ENCODE data around the gene DSCAM.
"Not testable (repeated sequence)": the region's sequence is repeated elsewhere in the genome, so short reads cannot be mapped to it uniquely, and the experiment has no call there.

DSCAM gene

GRCh38 chr21:40208948-40209345 is 638.0 kb downstream of the DSCAM start:
- ATAC-seq, result no peak

GRCh38 chr21:40208206-40208947 is 638.6 kb downstream of the DSCAM start:
- no peak for ATAC-seq

- no peak for ATAC-seq
These were observed 646.0 kb downstream of the DSCAM start for GRCh38 chr21:40200946-40201345.

DNA sequence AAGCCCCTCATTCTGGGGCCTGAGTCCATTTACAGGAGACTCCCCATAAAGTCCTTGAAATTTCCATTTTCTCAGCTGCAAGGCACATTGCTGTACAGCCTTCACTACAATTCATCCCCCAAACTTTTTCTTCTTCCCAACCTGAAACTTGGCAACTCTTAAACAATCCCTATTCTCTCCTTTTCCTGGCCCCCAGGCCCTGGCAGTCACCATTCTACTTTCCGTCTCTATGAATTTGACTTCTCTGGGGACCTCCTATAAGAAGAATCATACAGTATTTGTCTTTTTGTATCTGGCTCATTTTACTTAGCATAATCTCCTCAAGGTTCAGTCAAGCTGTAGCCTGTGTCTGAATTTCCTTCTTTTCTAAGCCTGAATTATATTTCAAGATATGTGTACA is 646.8 kb downstream of the DSCAM start:
- ATAC-seq, result no peak

DNA sequence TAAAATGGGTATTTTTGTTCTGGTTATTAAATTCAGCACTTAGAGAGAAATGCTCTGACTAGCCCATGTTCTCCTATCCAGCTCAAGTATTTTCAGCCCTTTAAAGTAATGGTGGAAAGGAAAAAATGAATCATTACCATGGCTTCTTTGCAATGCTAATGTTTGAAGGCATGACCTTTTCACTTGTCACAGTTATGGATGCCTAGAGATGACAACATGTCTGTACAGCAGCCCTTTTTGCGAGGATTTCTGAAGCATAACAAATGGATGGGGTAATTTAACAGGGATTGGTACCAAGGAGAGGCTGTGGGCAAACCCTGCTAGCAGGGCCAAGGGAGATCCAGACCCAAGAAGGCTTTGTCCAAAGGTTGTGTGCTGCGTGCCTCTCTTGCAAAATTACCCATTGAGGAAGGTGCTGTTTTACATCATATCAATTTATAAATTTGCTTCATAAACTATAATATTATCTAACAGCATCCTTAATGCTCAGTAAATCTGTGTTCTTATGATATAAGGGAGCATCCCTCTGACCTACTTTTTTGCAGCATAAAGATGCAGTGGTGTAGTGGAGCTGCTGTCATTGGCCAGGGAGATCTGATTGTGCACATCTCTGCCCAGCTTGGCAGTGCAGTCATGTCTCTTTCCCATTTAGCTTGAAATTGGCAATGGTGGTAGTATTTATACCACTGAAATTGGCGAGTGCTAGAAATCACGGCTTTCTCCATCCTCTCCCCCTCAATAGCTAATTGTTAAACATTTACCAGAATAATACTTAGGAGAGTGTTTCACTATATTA is 652.6 kb downstream of the DSCAM start:
- no peak for ATAC-seq

DNA sequence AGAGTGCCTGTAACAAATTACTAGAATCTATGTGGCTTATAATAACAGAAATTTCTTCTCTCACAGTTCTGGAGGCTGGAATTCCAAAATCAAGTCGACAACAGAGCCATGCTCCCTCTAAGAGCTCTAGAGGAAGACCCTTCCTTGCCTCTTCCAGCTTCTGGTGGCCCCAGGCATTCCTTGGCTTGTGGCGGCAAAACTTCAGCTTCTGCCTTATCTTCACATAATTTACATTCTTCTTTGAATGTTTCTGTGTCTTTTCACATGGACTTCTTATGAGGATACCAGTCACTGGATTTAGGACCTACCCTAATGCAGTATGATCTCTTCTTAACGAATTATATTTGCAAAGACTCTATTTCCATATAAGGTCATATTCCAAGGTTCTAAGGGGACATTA is 655.3 kb downstream of the DSCAM start:
- no peak for ATAC-seq

GRCh38 chr21:40191196-40191595 is 655.8 kb downstream of the DSCAM start:
- ATAC-seq, result no peak

DNA sequence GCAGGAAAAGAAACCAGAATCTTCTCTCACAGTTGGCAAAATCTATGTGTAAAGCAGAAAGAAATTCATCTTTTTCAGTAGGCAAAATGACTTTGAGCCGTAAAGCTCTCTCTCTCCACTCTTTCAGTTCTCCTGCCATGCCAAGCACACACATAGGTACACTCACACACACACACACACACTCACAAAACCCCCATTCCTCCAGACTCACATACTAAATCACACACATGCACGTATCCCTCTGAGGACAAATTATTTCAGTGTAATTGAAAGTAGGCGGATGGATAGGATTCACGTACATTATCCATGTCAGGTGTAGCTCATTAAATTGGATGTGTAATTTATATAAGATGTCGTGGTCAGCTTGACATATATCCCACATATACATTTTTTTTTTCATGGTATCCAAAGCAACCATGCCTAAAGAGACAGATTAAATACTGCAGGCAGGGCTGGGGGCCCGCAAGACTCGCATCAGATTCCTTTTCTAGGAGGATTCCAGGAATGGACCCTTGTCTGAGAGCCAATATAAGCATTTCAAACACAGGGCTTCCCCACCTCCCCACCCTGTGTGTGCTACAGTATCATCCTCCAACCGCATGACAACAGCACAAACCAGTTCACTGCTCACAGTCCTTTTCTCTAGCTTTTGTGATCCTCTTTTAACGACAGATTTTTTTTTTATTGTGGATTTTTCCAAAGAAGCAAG is 658.9 kb downstream of the DSCAM start:
- no peak for ATAC-seq

DNA sequence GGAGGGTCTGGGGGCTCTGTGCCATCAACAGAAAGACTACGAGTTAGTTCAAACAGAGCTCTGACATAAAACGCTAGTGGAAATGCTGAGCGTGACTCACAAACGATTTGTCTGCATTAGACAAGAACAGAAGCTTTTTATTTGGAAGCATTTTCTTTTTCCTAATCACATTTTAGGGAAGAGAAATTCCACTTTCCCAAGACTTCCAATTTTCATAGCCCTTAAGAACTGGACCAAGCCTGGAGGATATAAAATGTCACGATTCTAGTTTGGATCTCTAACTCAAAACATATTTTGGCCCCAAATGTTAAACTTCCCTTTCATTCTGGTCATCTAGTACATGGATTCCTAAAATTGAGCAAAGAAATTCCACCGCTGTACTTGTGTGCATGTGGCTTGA is 659.7 kb downstream of the DSCAM start:
- no peak for ATAC-seq

- no peak for ATAC-seq
These were observed 660.9 kb downstream of the DSCAM start for GRCh38 chr21:40186045-40186444.

DNA sequence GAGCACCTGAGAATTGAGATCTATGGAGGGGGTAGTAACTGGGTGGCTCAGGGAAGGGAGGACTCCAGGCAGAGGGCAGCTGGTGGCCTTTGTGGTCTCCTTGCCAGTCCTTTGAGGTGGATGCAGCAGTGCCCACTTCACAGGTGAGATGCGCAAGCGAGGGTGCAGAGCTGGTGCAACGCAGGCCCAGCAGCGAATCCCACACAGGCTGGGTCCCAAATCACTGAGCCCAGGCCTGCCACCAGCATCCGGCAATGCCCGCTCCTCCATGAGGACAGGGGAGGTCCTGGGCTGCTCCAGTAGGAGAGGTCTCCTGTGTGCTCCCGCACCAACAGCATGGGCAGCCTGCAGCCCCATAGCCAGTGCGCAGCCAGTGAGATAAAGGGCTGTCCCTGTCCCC is 661.8 kb downstream of the DSCAM start:
- no peak for ATAC-seq

- ATAC-seq, result not testable (repeated sequence)
These were observed 664.5 kb downstream of the DSCAM start for GRCh38 chr21:40182491-40182890.

DNA sequence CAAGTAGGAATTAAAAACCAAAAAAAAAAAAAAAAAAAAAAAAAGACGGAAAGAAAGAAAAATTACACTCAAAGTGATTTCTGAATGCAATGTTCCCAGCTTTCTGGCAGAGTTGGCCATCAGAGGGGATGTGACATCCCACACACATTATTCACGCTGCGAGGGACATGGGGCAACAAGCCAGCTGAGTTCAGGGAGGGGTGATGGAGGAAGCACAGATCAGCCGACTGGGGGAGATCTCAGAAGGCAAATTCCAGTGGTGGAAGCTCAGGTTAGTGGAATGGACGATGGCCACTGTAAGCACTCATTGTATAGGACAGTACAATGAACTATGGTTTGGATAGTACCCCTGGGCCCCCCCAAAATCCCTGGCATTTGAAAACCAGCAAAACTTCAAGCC is 667.8 kb downstream of the DSCAM start:
- no peak for ATAC-seq

- ATAC-seq, result no peak
These were observed 668.2 kb downstream of the DSCAM start for GRCh38 chr21:40178726-40179125.

DNA sequence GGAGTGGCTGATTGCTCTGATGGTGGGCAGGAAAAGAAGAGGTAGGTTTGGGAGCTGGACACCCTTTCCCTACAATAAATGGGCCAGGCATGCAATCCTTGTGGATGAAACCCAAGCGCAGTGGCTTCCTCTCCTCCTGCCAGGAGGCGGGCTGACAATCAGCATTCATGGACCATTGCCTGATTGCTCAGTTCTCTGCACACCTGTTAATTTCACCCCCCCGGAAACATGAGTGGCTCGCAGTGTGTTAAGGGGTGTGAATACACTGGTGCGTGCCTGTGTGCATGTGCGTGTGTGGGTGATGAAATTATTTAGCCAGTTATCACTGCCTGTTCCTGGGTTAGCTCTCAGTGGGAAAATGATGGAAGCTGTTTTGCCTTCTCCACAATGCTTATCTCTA is 669.0 kb downstream of the DSCAM start:
- ATAC-seq, result no peak

DNA sequence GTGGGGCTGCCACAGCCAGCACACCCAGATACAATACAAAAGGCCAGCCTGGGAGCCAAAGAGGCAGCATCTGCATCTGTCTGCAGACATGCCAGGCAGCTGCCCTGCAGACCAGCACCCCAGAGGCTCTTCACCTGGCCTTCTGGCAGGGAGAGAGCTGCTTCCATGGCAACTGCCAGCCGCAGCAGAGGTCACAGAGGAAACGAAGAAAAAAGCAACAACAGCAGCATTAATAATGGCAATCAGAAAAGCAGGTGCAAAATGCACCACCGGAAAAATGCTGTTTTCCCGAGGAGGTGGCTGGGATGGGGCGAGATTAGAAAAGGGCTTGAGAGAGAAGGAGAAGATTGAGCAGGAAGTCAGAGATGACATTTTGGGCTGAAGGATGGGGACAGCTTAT is 670.2 kb downstream of the DSCAM start:
- no peak for ATAC-seq

DNA sequence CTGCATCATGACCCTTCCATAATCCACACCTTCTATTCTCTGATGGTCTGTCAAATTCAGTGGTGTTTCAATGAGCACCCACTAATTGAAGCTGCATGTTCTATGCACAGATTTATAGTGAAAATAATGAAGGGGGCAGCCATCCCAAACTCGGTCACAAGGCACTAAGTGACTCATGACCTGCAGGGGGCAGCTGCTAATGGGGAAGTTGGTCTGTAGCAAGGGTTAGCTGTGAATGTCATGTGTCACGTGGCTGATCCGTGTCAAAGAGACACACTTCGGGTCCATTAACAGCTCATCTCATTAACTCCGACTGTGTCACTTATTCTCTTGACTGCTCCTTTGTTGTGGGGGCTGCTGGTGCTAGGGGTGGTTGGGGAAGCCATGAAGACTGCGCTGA is 673.1 kb downstream of the DSCAM start:
- no peak for ATAC-seq

- ATAC-seq, result no peak
These were observed 677.0 kb downstream of the DSCAM start for GRCh38 chr21:40169971-40170370.

DNA sequence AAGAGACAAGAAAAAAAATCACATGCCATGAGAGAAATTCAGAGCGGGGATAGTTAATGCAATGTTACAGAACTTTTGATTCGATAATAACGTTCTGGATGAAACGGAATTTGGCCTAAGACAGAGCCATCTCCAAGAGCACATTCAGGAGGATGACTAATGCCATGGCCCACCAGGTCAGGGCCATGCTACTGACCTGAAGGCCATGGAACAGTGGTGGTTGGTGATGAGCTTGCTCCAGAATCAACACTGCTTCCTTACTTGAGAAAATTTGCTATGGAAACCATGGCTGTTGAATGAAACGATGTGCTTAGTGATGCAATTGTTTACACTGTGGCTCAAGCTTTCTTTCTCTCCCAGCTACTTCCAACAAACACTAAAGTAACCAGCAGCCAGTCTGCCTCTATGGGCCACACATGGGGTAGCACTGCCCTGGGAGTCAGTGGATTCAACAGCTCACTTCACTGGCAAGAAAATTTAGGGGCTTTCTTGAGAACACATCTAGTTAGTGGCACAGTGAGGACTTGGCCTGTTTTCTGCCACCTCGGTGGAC is 680.6 kb downstream of the DSCAM start:
- ATAC-seq, result no peak

GRCh38 chr21:40165773-40166070 is 681.2 kb downstream of the DSCAM start:
- no peak for ATAC-seq

DNA sequence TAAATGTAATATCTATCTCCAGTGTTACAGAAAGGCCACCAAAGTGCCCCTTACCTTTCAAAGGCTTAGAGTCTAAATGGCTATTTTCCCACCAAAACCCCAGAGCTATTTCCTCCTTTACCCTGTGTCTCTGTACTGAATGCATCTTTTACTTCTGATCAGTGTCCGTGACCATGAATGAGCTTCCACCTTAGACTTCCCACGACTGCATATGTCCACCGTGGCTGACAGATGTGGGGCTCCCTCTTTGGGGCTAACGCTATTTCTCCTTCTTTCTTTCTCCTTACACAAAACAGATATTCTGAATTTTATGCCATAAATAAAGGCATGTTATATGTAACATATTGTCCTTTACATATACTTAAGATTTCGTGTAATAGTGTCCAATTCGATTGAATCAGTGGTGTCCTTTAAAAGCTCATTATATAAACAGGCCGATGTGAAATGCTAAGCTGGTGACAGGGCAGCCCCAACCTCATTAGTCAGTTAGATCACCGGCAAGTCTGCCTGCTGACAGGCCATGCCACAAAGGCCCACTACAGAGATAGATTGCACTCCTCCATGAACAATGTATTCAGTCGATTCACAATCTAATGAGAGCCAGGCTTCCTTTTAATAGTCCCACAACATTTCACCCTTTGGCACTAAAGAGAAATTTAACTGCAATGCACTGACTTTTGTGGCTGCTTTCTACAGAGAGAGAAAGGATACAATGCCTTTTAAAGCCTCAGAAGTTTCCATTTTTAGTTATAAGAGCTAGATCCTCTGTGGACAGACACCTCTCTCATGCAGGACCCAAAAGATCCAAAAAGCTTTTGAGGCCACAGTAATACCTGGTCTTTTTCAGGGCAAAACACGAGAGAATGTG is 681.8 kb downstream of the DSCAM start:
- ATAC-seq, result no peak

DNA sequence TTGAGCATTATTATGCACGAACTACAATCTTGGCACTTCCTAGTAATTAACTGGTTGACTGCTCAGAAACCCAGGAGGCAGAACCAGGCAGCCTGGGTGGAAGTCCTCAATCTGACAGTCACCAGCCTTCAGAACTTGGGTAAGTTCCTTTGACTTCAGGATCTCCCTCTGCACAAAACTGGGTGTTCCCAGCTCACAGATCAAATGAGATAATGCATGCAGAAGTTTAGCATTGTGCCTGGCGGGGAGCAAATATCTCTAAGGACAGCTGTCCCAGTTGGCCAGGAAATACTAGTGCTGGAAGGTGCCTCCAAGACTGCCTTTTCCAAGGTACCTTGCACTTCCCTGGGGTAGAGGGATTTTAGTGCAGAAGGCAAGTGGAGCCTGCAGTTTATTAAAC is 684.9 kb downstream of the DSCAM start:
- no peak for ATAC-seq

DNA sequence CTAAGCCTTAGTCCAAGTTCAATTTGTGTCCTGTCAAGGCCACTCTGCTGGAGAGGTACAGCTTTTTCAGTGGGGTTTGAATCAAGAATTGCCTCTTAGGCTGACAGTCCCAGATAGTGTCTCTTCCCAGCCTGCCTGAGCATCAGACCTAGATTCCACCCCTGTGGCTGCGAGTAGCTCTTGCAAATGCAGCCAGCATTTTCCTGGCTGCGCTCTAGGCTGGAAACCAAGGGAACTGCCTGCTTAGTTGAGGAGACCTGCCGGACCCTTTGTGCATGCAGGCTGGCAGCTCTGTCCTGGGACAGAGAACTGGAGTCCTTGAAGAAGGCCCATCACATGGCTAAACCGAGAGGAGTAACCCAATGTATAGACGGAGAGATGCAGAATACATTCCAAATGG is 686.0 kb downstream of the DSCAM start:
- no peak for ATAC-seq

Data from activated CD4-positive, CD25-positive, alpha-beta regulatory T cell treated with anti-CD3 and anti-CD28 coated beads, Interleukin-2, amount 50 U/mL, for 24 hours (primary cell).